Measurements from ENCODE around the gene BMPR1A.

DNA sequence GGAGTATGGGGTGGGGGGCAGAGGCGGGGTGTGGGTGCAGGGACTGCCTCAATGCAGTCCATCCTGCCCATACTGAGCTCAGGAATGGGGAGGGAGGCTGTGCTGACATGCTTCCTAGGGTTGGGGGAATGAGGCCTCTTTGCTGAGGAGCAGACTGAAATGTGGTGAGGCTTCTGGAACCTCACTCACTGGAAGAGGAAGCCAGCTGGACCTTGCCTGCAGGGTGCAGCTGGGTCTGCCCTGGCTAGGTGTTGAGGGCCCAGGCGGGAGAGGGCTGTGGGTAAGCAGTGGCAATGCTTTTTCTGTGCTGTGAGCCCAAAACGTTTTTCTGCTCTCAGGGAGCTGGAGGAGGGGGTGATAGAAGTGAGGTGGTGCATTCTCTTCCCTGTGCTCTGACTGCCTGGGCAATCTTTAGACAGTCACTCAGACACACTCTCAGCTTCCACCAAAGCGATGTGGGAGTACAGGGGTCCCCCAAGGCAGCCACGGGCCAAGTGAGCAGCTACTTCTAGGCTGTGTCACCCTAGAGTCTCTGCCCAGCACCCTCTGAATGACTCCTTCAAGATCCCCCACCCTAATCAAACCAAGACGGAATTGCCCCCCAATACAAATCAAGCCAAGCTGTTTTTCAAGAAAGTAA is 41.1 kb upstream of the BMPR1A start:
- TF ChIP-seq POLR2A (IDR thresholded peaks at IDR 0.05) (no peak), EP300 (IDR thresholded peaks at IDR 0.05) (no peak), POLR2AphosphoS5 (IDR thresholded peaks at IDR 0.05) (no peak)
- TF ChIP-seq, protein P1, sequence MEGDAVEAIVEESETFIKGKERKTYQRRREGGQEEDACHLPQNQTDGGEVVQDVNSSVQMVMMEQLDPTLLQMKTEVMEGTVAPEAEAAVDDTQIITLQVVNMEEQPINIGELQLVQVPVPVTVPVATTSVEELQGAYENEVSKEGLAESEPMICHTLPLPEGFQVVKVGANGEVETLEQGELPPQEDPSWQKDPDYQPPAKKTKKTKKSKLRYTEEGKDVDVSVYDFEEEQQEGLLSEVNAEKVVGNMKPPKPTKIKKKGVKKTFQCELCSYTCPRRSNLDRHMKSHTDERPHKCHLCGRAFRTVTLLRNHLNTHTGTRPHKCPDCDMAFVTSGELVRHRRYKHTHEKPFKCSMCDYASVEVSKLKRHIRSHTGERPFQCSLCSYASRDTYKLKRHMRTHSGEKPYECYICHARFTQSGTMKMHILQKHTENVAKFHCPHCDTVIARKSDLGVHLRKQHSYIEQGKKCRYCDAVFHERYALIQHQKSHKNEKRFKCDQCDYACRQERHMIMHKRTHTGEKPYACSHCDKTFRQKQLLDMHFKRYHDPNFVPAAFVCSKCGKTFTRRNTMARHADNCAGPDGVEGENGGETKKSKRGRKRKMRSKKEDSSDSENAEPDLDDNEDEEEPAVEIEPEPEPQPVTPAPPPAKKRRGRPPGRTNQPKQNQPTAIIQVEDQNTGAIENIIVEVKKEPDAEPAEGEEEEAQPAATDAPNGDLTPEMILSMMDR (IDR thresholded peaks at IDR 0.05): no peak
